ENCODE data around the gene AP3S2.

GRCh38 chr15:89874926-89875564 lies 18.7 kb downstream of the AP3S2 start:
- TF ChIP-seq CTCF (IDR thresholded peaks at IDR 0.05) (peak; percentile 91 to 98 (median 92)), EP300 (IDR thresholded peaks at IDR 0.05; ENCODE audit: low read depth) (no peak), POLR2A (IDR thresholded peaks at IDR 0.05) (no peak), POLR2AphosphoS5 (IDR thresholded peaks at IDR 0.05) (no peak)

Measured in transverse colon (tissue), 4 donors.